HEK293 (cell line): Measurements from ENCODE around the gene TMEM143.
"Not testable (repeated sequence)": the region's sequence is repeated elsewhere in the genome, so short reads cannot be mapped to it uniquely, and the experiment has no call there.

Experiments used
- CTCF ChIA-PET: fragments of 350-600 bp; formaldehyde crosslinking; extraction: SDS; loops from one replicate; lab custom pipeline; 2021; ENCODE audit warnings: antibody characterized with exemption; lab: Yijun Ruan, JAX
- POLR2A ChIA-PET: fragments of 300-600 bp; formaldehyde crosslinking; extraction: SDS; loops from one replicate; lab custom pipeline; 2020; ENCODE audit warnings: antibody characterized with exemption, inconsistent platforms; lab: Yijun Ruan, JAX
- H3K27ac ChIP-seq: fragments of 200-500 bp; sonication (Bioruptor generic); 2 replicates; pipeline ENCODE4 v1.5.1; 2014; ENCODE audit warnings: low read depth, low read length, control low read depth, inconsistent platforms; ENCODE audit errors: extremely low read depth
- H3K36me3 ChIP-seq, 2 experiments: fragments of 200-500 bp in 1 of 2; sonication (Bioruptor generic) in 1 of 2; 1 replicate in 1 of 2; 2 replicates in 1 of 2; pipeline ENCODE4 v1.5.1; 2014 to 2017; ENCODE audit warnings: inconsistent platforms in 2 of 2, low read length in 2 of 2; ENCODE audit not compliant: control insufficient read depth in 2 of 2, insufficient read depth in 1 of 2
- H3K4me1 ChIP-seq: fragments of 200-500 bp; sonication (Bioruptor generic); 2 replicates; pipeline ENCODE4 v1.5.1; 2014; ENCODE audit warnings: mild to moderate bottlenecking, low read length, inconsistent platforms; ENCODE audit not compliant: control insufficient read depth, insufficient read depth
- H3K4me3 ChIP-seq: 2 replicates; pipeline ENCODE4 v1.5.1; 2011; ENCODE audit warnings: low read depth, mild to moderate bottlenecking, control low read depth, low read length, moderate library complexity
- H3K9me3 ChIP-seq: fragments of 200-500 bp; sonication (Bioruptor generic); 2 replicates; pipeline ENCODE4 v1.5.1; 2014; ENCODE audit warnings: low read depth, low read length, inconsistent platforms; ENCODE audit not compliant: control insufficient read depth, insufficient read depth
- HOXC10 ChIP-seq: sonication (generic); formaldehyde crosslinking; IDR thresholded peaks from 2 replicates; pipeline ENCODE4 v1.8.1; 2023; ENCODE audit warnings: mild to moderate bottlenecking, missing genetic modification reagents
- SALL2 ChIP-seq: fragments of 450-650 bp; formaldehyde crosslinking; IDR thresholded peaks from 2 replicates; pipeline ENCODE4 v1.5.0; 2017; ENCODE audit warnings: missing biosample characterization, mild to moderate bottlenecking, missing genetic modification characterization, borderline replicate concordance
- WT1 ChIP-seq: fragments of 450-650 bp; formaldehyde crosslinking; IDR thresholded peaks from 2 replicates; pipeline ENCODE4 v1.5.1; 2016; ENCODE audit warnings: missing biosample characterization, missing genetic modification characterization
- ZBTB17 ChIP-seq: fragments of 450-650 bp; formaldehyde crosslinking; IDR thresholded peaks from 2 replicates; pipeline ENCODE4 v1.5.1; 2016; ENCODE audit warnings: missing biosample characterization, missing genetic modification characterization
- ZNF341 ChIP-seq: fragments of 450-650 bp; formaldehyde crosslinking; IDR thresholded peaks from 2 replicates; pipeline ENCODE4; 2016; ENCODE audit warnings: low read depth, missing biosample characterization, missing genetic modification characterization
- ZNF48 ChIP-seq: fragments of 450-650 bp; formaldehyde crosslinking; IDR thresholded peaks from 2 replicates; pipeline ENCODE4 v1.5.1; 2016; ENCODE audit warnings: missing biosample characterization, missing genetic modification characterization
- ZNF555 ChIP-seq: fragments of 450-650 bp; formaldehyde crosslinking; conservative IDR thresholded peaks from 2 replicates; pipeline ENCODE4 v1.5.1; 2017; ENCODE audit warnings: missing biosample characterization, mild to moderate bottlenecking, missing genetic modification characterization, inconsistent platforms
- ZNF596 ChIP-seq: fragments of 450-650 bp; IDR thresholded peaks from 2 replicates; pipeline ENCODE4 v1.5.0; 2018; ENCODE audit warnings: missing biosample characterization, mild to moderate bottlenecking, missing genetic modification characterization, moderate library complexity
- TF ChIP-seq, protein P1 (sequence below): fragments of 450-650 bp; formaldehyde crosslinking; IDR thresholded peaks from 2 replicates; pipeline ENCODE4 v1.5.1; 2016; ENCODE audit warnings: missing biosample characterization, missing genetic modification characterization
- TF ChIP-seq, protein P2 (sequence below): fragments of 450-650 bp; formaldehyde crosslinking; IDR thresholded peaks from 2 replicates; pipeline ENCODE4 v1.5.1; 2016; ENCODE audit warnings: missing biosample characterization, missing genetic modification characterization
- TF ChIP-seq, protein P3 (sequence below): fragments of 450-650 bp; formaldehyde crosslinking; IDR thresholded peaks from 2 replicates; pipeline ENCODE4 v1.5.1; 2016; ENCODE audit warnings: missing biosample characterization, missing genetic modification characterization
- TF ChIP-seq, protein P4 (sequence below): fragments of 450-650 bp; formaldehyde crosslinking; IDR thresholded peaks from 2 replicates; pipeline ENCODE4 v1.5.1; 2017; ENCODE audit warnings: missing biosample characterization, missing genetic modification characterization
- TF ChIP-seq, protein P5 (sequence below): fragments of 450-650 bp; formaldehyde crosslinking; IDR thresholded peaks from 2 replicates; pipeline ENCODE4 v1.5.1; 2016; ENCODE audit warnings: missing biosample characterization, missing genetic modification characterization

Gene TMEM143

DNA sequence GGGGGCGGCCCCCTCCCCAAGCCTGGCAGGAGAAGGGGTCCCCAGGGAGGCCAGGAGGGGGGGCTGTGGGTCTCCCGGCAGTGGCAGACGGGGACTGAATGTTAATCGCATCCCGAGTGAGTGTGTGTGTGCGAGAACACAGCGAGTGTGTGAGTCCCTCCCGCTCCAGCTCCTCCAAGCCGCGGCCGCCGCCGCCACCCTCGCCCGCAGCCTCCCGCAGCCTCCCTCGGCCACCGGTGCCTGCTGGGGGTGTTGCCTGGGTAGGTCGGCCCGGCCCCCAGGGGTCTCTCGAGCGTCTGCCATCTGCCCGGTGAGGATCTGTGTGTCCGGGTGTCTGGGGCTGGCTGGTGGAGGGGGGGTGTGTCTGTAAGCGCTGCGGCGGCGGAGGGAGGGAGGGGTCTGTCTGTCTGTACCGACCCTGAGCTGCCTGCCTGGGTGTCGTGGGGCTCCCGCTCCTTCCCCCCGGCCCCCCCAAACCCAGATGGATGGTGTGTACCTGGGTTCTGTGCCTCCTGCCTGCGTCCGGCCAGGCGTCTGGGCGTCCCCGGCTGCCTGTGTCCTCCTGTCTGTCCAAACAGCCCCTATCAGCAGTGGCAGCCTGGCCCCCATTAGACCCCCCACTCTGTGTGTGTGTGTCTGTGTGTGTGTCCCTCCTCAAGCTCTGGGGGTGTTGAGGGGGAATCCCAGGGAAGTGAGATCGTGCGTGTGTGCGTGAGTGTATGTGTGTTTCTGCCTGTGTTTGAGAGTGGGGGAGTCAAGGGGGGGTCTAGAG, 30.0 kb upstream of the TMEM143 start, which contains the start of gene GRIN2D (continued):
- no peak for TF ChIP-seq HOXC10
- no peak for TF ChIP-seq ZNF596

DNA sequence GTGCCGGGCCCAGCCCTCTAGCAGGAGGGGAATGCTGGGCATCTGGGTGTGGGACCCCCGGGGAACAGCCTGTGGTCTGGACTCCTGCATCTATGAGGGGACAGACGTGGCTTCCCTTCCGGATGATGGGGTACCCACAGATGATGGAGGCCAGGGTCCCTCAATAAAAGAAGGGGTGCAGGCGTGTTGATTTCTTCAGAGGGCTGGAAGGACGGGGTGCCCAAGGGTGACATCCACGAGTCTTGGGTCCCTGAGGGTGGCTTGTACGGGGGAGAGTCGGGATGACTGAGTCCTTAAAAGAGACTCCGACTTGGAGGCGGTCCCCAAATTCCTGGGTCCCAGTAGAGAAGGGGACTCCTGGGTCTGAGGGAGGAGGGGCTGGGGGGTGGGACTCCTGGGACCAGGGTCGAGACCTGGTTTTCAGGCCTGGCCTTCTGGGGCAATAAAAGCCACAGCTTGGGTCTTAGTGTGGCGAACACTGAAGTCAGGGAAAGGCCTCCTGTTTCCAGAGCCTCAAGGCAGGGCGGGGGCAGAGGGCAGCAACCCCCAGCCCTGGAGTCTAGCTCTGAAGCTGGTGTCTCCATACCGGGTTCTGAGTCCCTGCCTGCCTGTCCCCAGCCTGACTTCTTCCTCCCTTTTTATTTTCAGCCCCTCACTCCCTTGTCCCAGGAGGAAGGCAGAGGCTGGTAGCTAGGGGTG, 29.3 kb upstream of the TMEM143 start:
- POLR2A ChIA-PET, result interaction anchor here (1.2 to 1.4 kb wide), 2 partner anchors 29 to 53 kb away, joined by 3 to 5 read pairs; partner anchors contain the start of genes GRWD1, SYNGR4 and TMEM143
- H3K9me3 ChIP-seq, result no peaks in the 10 kb centered on the region
- CTCF ChIA-PET, result interaction anchor here (0.5 to 1.0 kb wide), 6 partner anchors 13 to 191 kb away, joined by 3 to 5 read pairs (median 3); partner anchors contain the start of genes SYNGR4 and TMEM143
- TF ChIP-seq, protein P1, sequence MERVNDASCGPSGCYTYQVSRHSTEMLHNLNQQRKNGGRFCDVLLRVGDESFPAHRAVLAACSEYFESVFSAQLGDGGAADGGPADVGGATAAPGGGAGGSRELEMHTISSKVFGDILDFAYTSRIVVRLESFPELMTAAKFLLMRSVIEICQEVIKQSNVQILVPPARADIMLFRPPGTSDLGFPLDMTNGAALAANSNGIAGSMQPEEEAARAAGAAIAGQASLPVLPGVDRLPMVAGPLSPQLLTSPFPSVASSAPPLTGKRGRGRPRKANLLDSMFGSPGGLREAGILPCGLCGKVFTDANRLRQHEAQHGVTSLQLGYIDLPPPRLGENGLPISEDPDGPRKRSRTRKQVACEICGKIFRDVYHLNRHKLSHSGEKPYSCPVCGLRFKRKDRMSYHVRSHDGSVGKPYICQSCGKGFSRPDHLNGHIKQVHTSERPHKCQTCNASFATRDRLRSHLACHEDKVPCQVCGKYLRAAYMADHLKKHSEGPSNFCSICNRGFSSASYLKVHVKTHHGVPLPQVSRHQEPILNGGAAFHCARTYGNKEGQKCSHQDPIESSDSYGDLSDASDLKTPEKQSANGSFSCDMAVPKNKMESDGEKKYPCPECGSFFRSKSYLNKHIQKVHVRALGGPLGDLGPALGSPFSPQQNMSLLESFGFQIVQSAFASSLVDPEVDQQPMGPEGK (tag by site-specific recombination), result peak; percentile 49
- TF ChIP-seq, protein P2, sequence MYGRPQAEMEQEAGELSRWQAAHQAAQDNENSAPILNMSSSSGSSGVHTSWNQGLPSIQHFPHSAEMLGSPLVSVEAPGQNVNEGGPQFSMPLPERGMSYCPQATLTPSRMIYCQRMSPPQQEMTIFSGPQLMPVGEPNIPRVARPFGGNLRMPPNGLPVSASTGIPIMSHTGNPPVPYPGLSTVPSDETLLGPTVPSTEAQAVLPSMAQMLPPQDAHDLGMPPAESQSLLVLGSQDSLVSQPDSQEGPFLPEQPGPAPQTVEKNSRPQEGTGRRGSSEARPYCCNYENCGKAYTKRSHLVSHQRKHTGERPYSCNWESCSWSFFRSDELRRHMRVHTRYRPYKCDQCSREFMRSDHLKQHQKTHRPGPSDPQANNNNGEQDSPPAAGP, result 0 out of 2 replicates have a peak, but pooled peaks have one; percentile 12
- TF ChIP-seq ZNF341 (tag by site-specific recombination), result no peak
- H3K4me3 ChIP-seq, result no peak overlapping the region; the same call in 1 of the 2 replicates
- no peak overlapping the region; the same call in 1 of the 2 replicates for H3K27ac ChIP-seq
- peaks cover 16% of the 10 kb centered on the region in 2 experiments for H3K36me3 ChIP-seq
- H3K4me1 ChIP-seq, result peaks cover 10% of the 10 kb centered on the region

DNA sequence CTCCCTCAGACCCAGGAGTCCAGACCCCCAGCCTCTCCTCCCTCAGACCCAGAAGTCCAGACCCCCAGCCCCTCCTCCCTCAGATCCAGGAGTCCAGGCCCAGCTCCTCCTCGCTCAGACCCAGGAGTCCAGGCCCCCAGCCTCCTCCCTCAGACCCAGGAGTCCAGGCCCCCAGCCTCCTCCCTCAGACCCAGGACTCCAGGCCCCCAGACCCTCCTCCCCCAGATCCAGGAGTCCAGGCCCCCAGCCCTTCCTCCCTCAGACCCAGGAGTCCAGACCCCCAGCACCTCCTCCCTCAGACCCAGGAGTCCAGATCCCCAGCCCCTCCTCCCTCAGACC, 28.2 kb upstream of the TMEM143 start:
- not testable (repeated sequence) for H3K27ac ChIP-seq, H3K4me3 ChIP-seq, H3K9me3 ChIP-seq
- Histone ChIP-seq H3K36me3 (peaks cover 26% of the 10 kb centered on the region in 2 experiments), H3K4me1 (peaks cover 10% of the 10 kb centered on the region)
- POLR2A ChIA-PET, result interaction anchor here (0.5 to 1.9 kb wide), 17 partner anchors 8 to 1282 kb away, joined by 3 to 42 read pairs (median 4); partner anchors contain the start of genes CARD8, EMP3, RPL18 and SPHK2
- CTCF ChIA-PET, result interaction anchor here (0.6 to 3.4 kb wide), 38 partner anchors 11 to 1523 kb away, joined by 3 to 69 read pairs (median 4); partner anchors contain the start of genes GRWD1, SYNGR4 and TMEM143

DNA sequence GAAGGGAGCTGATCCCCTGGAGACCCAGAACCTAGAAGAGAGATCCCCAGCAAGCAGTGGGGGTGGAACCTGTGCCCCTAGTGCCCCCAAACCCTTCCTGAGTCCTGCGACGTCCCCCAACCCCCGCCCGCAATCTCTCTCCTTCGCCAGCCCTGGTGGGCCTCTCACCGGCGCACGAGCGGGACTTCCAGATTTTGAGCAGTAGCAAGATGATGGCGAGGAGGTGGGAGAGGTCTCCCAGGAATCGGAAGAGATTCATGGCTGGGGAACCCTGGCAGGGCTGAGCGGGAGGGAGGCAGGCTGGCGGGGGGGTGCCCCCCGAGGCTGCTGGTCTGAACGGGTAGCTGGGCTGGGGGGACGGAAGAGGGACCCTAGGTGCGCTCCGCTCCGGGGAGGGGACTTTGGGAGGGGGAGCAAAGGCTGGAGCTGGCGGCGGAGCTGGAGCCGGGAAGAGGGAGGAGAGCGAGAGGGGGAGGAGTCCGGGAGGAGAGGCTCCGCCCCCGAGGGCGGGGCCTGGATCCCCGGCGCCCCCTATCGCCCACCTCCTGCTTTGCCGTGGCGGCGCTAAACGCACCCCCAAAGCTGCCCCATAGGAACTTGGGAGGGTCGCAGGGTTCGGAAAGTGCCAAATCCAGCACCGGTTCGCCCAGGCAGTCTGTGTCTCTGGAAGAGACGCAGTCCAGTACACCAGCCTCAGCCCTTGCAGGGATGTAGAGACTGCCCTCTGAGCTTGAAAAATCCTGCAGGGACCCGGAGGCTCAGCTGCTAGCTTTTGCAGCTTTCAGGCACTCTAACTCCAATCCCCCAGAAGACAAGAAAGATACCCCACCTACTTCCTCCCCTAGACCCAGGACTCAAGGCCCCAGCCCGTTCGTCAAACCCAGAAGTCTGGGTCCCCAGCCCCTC, 27.6 kb upstream of the TMEM143 start, which contains the start of gene KDELR1:
KDELR1 (minus strand) TSS at position 452 of the 906 bp plus-strand sequence; CDS start at position 259, 193 bp downstream.
- H3K27ac ChIP-seq, result peak within 1 kb of the TSS; percentile 94
- H3K36me3 ChIP-seq, result peaks cover 32 to 33% of the 10 kb centered on the region in 2 experiments
- peaks cover 10% of the 10 kb centered on the region for H3K4me1 ChIP-seq
- H3K9me3 ChIP-seq, result no peaks in the 10 kb centered on the region
- peak within 1 kb of the TSS; percentile 86 for H3K4me3 ChIP-seq
- POLR2A ChIA-PET, result interaction anchor here (0.5 to 1.9 kb wide), 26 partner anchors 9 to 1282 kb away, joined by 3 to 42 read pairs (median 4); partner anchors contain the start of genes CARD8, EMP3, RPL18 and SPHK2
- CTCF ChIA-PET, result interaction anchor here (0.6 to 3.4 kb wide), 58 partner anchors 10 to 1522 kb away, joined by 3 to 69 read pairs (median 4); partner anchors contain the start of genes GRWD1, SYNGR4 and TMEM143
- TF ChIP-seq ZNF48 (tag by site-specific recombination) (no peak), ZNF555 (tag by site-specific recombination) (no peak), SALL2 (tag by site-specific recombination) (no peak), WT1 (tag by site-specific recombination) (no peak), ZBTB17 (tag by site-specific recombination) (peak; percentile 21)
- TF ChIP-seq, protein P3, sequence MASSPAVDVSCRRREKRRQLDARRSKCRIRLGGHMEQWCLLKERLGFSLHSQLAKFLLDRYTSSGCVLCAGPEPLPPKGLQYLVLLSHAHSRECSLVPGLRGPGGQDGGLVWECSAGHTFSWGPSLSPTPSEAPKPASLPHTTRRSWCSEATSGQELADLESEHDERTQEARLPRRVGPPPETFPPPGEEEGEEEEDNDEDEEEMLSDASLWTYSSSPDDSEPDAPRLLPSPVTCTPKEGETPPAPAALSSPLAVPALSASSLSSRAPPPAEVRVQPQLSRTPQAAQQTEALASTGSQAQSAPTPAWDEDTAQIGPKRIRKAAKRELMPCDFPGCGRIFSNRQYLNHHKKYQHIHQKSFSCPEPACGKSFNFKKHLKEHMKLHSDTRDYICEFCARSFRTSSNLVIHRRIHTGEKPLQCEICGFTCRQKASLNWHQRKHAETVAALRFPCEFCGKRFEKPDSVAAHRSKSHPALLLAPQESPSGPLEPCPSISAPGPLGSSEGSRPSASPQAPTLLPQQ (tag by site-specific recombination), result peak; percentile 52
- TF ChIP-seq, protein P4, sequence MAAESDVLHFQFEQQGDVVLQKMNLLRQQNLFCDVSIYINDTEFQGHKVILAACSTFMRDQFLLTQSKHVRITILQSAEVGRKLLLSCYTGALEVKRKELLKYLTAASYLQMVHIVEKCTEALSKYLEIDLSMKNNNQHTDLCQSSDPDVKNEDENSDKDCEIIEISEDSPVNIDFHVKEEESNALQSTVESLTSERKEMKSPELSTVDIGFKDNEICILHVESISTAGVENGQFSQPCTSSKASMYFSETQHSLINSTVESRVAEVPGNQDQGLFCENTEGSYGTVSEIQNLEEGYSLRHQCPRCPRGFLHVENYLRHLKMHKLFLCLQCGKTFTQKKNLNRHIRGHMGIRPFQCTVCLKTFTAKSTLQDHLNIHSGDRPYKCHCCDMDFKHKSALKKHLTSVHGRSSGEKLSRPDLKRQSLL (tag by site-specific recombination), result peak; percentile 94
- TF ChIP-seq, protein P5, sequence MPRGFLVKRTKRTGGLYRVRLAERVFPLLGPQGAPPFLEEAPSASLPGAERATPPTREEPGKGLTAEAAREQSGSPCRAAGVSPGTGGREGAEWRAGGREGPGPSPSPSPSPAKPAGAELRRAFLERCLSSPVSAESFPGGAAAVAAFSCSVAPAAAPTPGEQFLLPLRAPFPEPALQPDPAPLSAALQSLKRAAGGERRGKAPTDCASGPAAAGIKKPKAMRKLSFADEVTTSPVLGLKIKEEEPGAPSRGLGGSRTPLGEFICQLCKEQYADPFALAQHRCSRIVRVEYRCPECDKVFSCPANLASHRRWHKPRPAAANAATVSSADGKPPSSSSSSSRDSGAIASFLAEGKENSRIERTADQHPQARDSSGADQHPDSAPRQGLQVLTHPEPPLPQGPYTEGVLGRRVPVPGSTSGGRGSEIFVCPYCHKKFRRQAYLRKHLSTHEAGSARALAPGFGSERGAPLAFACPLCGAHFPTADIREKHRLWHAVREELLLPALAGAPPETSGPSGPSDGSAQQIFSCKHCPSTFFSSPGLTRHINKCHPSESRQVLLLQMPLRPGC (tag by site-specific recombination), result no peak
